HepG2 (cell line): Measurements from ENCODE around the gene FAM43A. TPM values are rescaled to one million over a fixed set of nuclear protein-coding genes. Genes with fewer than 3 reads are reported as not detected.

ENCODE experiments used
- AGO1 ChIP-seq: fragments of 200-400 bp; formaldehyde crosslinking; IDR thresholded peaks from 2 replicates; pipeline ENCODE4 v1.6.1; 2017; ENCODE audit warnings: mild to moderate bottlenecking, low read depth, low read length, moderate library complexity; ENCODE audit not compliant: poor library complexity, severe bottlenecking
- ARNTL ChIP-seq: sonication (generic); formaldehyde crosslinking; IDR thresholded peaks from 2 replicates; pipeline ENCODE4 v1.4.0; 2020; ENCODE audit warnings: mild to moderate bottlenecking, missing genetic modification reagents
- ASH2L ChIP-seq: fragments of 300-600, 200-600 bp; sonication (generic); IDR thresholded peaks from 2 replicates; pipeline ENCODE4 v1.7.0; 2017; ENCODE audit warnings: low read depth, mild to moderate bottlenecking, moderate library complexity, mixed read lengths, low read length; ENCODE audit not compliant: insufficient read length
- CREM ChIP-seq, 2 experiments: sonication (generic) in 1 of 2; formaldehyde crosslinking in 1 of 2; IDR thresholded peaks; 2 replicates each; pipeline versions ENCODE4 v1.4.0 to v1.6.1; 2016 to 2020; ENCODE audit warnings: antibody characterized with exemption in 1 of 2, mild to moderate bottlenecking in 1 of 2, missing genetic modification reagents in 1 of 2
- ELF3 ChIP-seq: IDR thresholded peaks from 2 replicates; pipeline ENCODE4 v1.6.1; 2016; ENCODE audit warnings: missing genetic modification reagents, missing compliant biosample characterization
- FOSL1 ChIP-seq: sonication (generic); formaldehyde crosslinking; IDR thresholded peaks from 2 replicates; pipeline ENCODE4 v1.9.0; 2021; ENCODE audit warnings: missing genetic modification reagents, borderline replicate concordance
- GPN1 ChIP-seq: sonication (generic); formaldehyde crosslinking; IDR thresholded peaks from 2 replicates; pipeline ENCODE4 v1.5.1; 2020; ENCODE audit warnings: missing genetic modification reagents, borderline replicate concordance
- HOXA5 ChIP-seq: sonication (generic); formaldehyde crosslinking; IDR thresholded peaks from 2 replicates; pipeline ENCODE4 v1.4.0; 2020; ENCODE audit warnings: missing genetic modification reagents
- JUNB ChIP-seq: sonication (generic); formaldehyde crosslinking; IDR thresholded peaks from 2 replicates; pipeline ENCODE4 v1.8.0; 2022; ENCODE audit warnings: missing genetic modification reagents, mild to moderate bottlenecking, borderline replicate concordance
- MIER2 ChIP-seq: IDR thresholded peaks from 2 replicates; pipeline ENCODE4 v1.6.1; 2016; ENCODE audit warnings: missing biosample characterization, missing genetic modification reagents
- MZF1 ChIP-seq: sonication (generic); formaldehyde crosslinking; IDR thresholded peaks from 2 replicates; pipeline ENCODE4 v1.8.1; 2023; ENCODE audit warnings: mild to moderate bottlenecking, missing genetic modification reagents, borderline replicate concordance
- PCBP2 ChIP-seq: fragments of 200-400 bp; formaldehyde crosslinking; optimal IDR thresholded peaks from 2 replicates; pipeline ENCODE3; 2018; ENCODE audit warnings: low read length, low read depth; ENCODE audit not compliant: poor library complexity, severe bottlenecking
- POGZ ChIP-seq: sonication (generic); formaldehyde crosslinking; IDR thresholded peaks from 2 replicates; pipeline ENCODE4 v1.4.0; 2020; ENCODE audit warnings: mild to moderate bottlenecking, missing genetic modification reagents
- RBAK ChIP-seq: sonication (generic); formaldehyde crosslinking; IDR thresholded peaks from 2 replicates; pipeline ENCODE4 v1.5.1; 2020; ENCODE audit warnings: mild to moderate bottlenecking, missing genetic modification reagents
- SALL1 ChIP-seq: sonication (generic); formaldehyde crosslinking; IDR thresholded peaks from 2 replicates; pipeline ENCODE4 v1.8.0; 2022; ENCODE audit warnings: mild to moderate bottlenecking, missing genetic modification reagents
- SALL2 ChIP-seq: sonication (generic); formaldehyde crosslinking; IDR thresholded peaks from 2 replicates; pipeline ENCODE4 v1.8.1; 2023; ENCODE audit warnings: mild to moderate bottlenecking, missing genetic modification reagents, inconsistent platforms
- SETDB1 ChIP-seq: sonication (generic); formaldehyde crosslinking; IDR thresholded peaks from 2 replicates; pipeline ENCODE4 v1.5.1; 2020; ENCODE audit warnings: missing genetic modification reagents, mild to moderate bottlenecking, borderline replicate concordance
- SNAPC2 ChIP-seq: sonication (generic); formaldehyde crosslinking; IDR thresholded peaks from 2 replicates; pipeline ENCODE4 v1.8.1; 2022; ENCODE audit warnings: mild to moderate bottlenecking, missing genetic modification reagents
- TCF12 ChIP-seq, 2 experiments: fragments of 450-650 bp in 1 of 2; sonication (generic) in 1 of 2; formaldehyde crosslinking in 1 of 2; IDR thresholded peaks; 2 replicates each; pipeline versions ENCODE4 v1.6.1 to v1.8.0; 2017 to 2022; ENCODE audit warnings: antibody characterized with exemption in 1 of 2, mild to moderate bottlenecking in 1 of 2, missing genetic modification reagents in 1 of 2, moderate library complexity in 1 of 2
- YEATS4 ChIP-seq: sonication (generic); formaldehyde crosslinking; IDR thresholded peaks from 2 replicates; pipeline ENCODE4 v1.4.0; 2020; ENCODE audit warnings: missing genetic modification reagents, borderline replicate concordance
- ZIK1 ChIP-seq: sonication (generic); formaldehyde crosslinking; IDR thresholded peaks from 2 replicates; pipeline ENCODE4 v1.5.0; 2020; ENCODE audit warnings: mild to moderate bottlenecking, low read depth, missing genetic modification reagents, borderline replicate concordance
- ZNF234 ChIP-seq: sonication (generic); formaldehyde crosslinking; conservative IDR thresholded peaks from 2 replicates; pipeline ENCODE4 v1.5.1; 2020; ENCODE audit warnings: mild to moderate bottlenecking, missing genetic modification reagents
- ZNF557 ChIP-seq: sonication (generic); formaldehyde crosslinking; IDR thresholded peaks from 2 replicates; pipeline ENCODE4 v1.4.0; 2020; ENCODE audit warnings: missing genetic modification reagents
- ZNF562 ChIP-seq: sonication (generic); formaldehyde crosslinking; IDR thresholded peaks from 2 replicates; pipeline ENCODE4 v1.8.0; 2022; ENCODE audit warnings: missing genetic modification reagents, borderline replicate concordance
- ZNF737 ChIP-seq: sonication (generic); formaldehyde crosslinking; IDR thresholded peaks from 2 replicates; pipeline ENCODE4 v1.5.0; 2020; ENCODE audit warnings: missing genetic modification reagents, mild to moderate bottlenecking, borderline replicate concordance
- ZNF850 ChIP-seq: sonication (generic); formaldehyde crosslinking; conservative IDR thresholded peaks from 2 replicates; pipeline ENCODE4 v1.9.0; 2021; ENCODE audit warnings: mild to moderate bottlenecking, missing genetic modification reagents
- ZZZ3 ChIP-seq: sonication (generic); formaldehyde crosslinking; IDR thresholded peaks from 2 replicates; pipeline ENCODE4 v1.4.0; 2020; ENCODE audit warnings: missing genetic modification reagents, mild to moderate bottlenecking, borderline replicate concordance
- polyA plus RNA-seq, 8 experiments: library from polyadenylated mRNA; depleted of rRNA in 3 of 8; stranded (reverse) in 7 of 8; unstranded in 1 of 8; fragments of >200 nt; fragmentation: Illumina TruSeq in 4 of 8; extraction: Trizol in 4 of 8; gene quantifications; 2 replicates each; pipeline versions ENCODE4 v1.2.1 to v1.2.3, GENCODE V29; 2011 to 2016; ENCODE audit warnings: low read depth in 4 of 8, missing spikeins in 1 of 8, mixed read lengths in 1 of 8; ENCODE audit not compliant: insufficient read depth in 1 of 8
- total RNA-seq, 5 experiments: library from RNA; depleted of rRNA; stranded (reverse); fragments of >200 nt; fragmentation: Illumina TruSeq; extraction: Trizol; gene quantifications; 2 replicates each; pipeline ENCODE4 v1.2.3, GENCODE V29; 2016; ENCODE audit warnings: low read depth in 1 of 5
- TF ChIP-seq, protein P1 (sequence below): sonication (generic); formaldehyde crosslinking; IDR thresholded peaks from 2 replicates; pipeline ENCODE4 v1.4.0; 2020; ENCODE audit warnings: missing genetic modification reagents
- TF ChIP-seq, protein P2 (sequence below): sonication (generic); formaldehyde crosslinking; IDR thresholded peaks from 2 replicates; pipeline ENCODE4 v1.5.0; 2020; ENCODE audit warnings: missing genetic modification reagents, mild to moderate bottlenecking, borderline replicate concordance

Gene FAM43A
- total and polyA plus RNA-seq, 2 of the 13 experiments (the other 11 are each of a cell fraction or from before 2014, with no cell fraction given), result 0.91 to 1.8 TPM

DNA sequence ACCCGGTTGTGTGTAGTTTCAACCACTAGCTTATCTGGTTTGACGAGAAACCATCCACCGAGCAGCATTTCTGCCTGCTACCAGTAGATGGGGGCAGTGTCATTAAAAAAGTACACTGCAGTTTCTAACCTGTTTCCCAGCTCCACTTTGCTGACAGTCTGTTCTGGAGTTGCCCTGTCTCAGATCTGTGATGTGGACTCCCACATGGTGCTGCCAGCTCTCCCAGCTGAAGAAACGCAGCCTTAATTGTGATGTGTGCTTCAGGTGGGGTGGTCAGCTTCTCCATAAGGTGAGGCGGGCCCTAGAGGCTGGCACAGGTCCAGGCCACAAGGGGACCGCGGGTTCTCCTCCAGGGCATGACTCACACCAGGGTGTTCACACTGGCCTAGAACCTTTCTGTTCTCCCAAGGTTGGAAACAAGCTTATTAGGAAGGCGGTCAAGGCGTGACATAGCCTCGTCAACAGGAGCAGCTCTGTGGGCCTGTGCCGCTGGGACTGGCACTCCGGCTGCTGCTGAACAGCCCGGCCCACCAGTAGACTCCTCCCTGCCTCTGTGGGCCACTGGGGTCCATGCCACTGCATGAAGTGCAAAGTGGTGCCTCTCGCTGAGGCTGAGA is 2.9 kb upstream of the FAM43A start (continued):
- TF ChIP-seq ASH2L, result no peak
- 0 out of 2 replicates have a peak, but pooled peaks have one; percentile 44 for TF ChIP-seq HOXA5
- peak; percentile 62; the same call in 1 of the 2 replicates for TF ChIP-seq SALL2 (CRISPR knock-in tag)
- TF ChIP-seq, protein P1, sequence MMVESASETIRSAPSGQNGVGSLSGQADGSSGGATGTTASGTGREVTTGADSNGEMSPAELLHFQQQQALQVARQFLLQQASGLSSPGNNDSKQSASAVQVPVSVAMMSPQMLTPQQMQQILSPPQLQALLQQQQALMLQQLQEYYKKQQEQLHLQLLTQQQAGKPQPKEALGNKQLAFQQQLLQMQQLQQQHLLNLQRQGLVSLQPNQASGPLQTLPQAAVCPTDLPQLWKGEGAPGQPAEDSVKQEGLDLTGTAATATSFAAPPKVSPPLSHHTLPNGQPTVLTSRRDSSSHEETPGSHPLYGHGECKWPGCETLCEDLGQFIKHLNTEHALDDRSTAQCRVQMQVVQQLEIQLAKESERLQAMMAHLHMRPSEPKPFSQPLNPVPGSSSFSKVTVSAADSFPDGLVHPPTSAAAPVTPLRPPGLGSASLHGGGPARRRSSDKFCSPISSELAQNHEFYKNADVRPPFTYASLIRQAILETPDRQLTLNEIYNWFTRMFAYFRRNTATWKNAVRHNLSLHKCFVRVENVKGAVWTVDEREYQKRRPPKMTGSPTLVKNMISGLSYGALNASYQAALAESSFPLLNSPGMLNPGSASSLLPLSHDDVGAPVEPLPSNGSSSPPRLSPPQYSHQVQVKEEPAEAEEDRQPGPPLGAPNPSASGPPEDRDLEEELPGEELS (CRISPR knock-in tag), result peak; percentile 20; the same call in 1 of the 2 replicates
- TF ChIP-seq, protein P2, sequence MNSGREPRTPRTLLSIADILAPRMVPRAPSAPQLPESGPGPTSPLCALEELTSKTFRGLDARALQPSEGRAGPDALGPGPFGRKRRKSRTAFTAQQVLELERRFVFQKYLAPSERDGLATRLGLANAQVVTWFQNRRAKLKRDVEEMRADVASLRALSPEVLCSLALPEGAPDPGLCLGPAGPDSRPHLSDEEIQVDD, result no peak
- TF ChIP-seq ZZZ3 (CRISPR knock-in tag), result peak; percentile 50; the same call in 1 of the 2 replicates
- TF ChIP-seq ZNF850 (CRISPR knock-in tag), result no peak
- TF ChIP-seq PCBP2, result no peak
- TF ChIP-seq ZNF562 (CRISPR knock-in tag), result no peak
- no peak for TF ChIP-seq AGO1
- no peak for TF ChIP-seq JUNB (CRISPR knock-in tag)
- no peak for TF ChIP-seq ZIK1 (CRISPR knock-in tag)
- TF ChIP-seq MIER2 (CRISPR knock-in tag), result no peak
- no peak for TF ChIP-seq ARNTL (CRISPR knock-in tag)
- no peak for TF ChIP-seq SETDB1 (CRISPR knock-in tag)
- no peak for TF ChIP-seq GPN1 (CRISPR knock-in tag)
- TF ChIP-seq SALL1, result peak; percentile 57; the same call in 1 of the 2 replicates
- TF ChIP-seq TCF12 (IDR thresholded peaks at IDR 0.05), result no peak
- no peak for TF ChIP-seq TCF12 (CRISPR knock-in tag; IDR thresholded peaks at IDR 0.05)
- 0 out of 2 replicates have a peak, but pooled peaks have one; percentile 34 for TF ChIP-seq POGZ
- TF ChIP-seq FOSL1 (CRISPR knock-in tag), result peak; percentile 28; the same call in 1 of the 2 replicates
- TF ChIP-seq ZNF557 (CRISPR knock-in tag), result 0 out of 2 replicates have a peak, but pooled peaks have one; percentile 35
- no peak for TF ChIP-seq MZF1 (CRISPR knock-in tag)
- no peak for TF ChIP-seq ZNF234 (CRISPR knock-in tag)
- TF ChIP-seq ZNF737 (CRISPR knock-in tag), result no peak
- TF ChIP-seq CREM (IDR thresholded peaks at IDR 0.05), result no peak
- no peak for TF ChIP-seq CREM (CRISPR knock-in tag; IDR thresholded peaks at IDR 0.05)
- TF ChIP-seq YEATS4, result peak; percentile 33; the same call in 1 of the 2 replicates
- TF ChIP-seq RBAK (CRISPR knock-in tag), result no peak
- TF ChIP-seq SNAPC2 (CRISPR knock-in tag), result no peak
- no peak for TF ChIP-seq ELF3 (CRISPR knock-in tag)
